ENCODE measurements around the gene TAF11L3.
"Not testable (repeated sequence)": the region's sequence is repeated elsewhere in the genome, so short reads cannot be mapped to it uniquely, and the experiment has no call there.

DNA sequence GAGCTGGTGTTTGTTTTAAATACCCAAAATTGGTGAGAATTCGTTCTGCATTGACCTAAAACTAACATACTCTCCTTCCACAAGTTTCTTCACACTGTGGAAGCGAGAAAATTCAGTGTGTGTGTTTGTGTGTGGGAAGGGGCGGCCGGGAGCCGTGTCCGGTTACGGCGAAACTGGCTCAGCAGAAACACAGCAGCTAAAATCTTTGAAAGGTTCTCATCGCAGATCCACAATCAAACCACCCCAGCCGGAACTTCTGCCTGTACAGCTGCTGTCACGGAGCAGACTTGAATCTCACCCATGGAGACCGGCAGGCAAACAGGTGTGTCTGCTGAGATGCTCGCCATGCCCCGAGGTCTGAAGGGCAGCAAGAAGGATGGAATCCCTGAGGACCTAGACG is 10.2 kb downstream of the TAF11L3 start, which contains the start of gene TAF11L6:
- TF ChIP-seq CTCF (IDR thresholded peaks at IDR 0.05; ENCODE audit: low read depth, low read length); POLR2A (IDR thresholded peaks at IDR 0.05; ENCODE audit: extremely low read depth, insufficient read length); MYC (IDR thresholded peaks at IDR 0.05; ENCODE audit: low read depth, low read length): not testable (repeated sequence)
- TF ChIP-seq, protein P1, sequence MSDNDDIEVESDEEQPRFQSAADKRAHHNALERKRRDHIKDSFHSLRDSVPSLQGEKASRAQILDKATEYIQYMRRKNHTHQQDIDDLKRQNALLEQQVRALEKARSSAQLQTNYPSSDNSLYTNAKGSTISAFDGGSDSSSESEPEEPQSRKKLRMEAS (IDR thresholded peaks at IDR 0.05; ENCODE audit: low read depth, low read length): not testable (repeated sequence)
